Mesothelial cell of epicardium (in vitro differentiated cells): ENCODE data around the gene PHF23. TPM values are rescaled to one million over a fixed set of nuclear protein-coding genes. Genes with fewer than 3 reads are reported as not detected.
A peak's percentile ranks its signal among the peaks of the same experiment; 100 is the strongest.

Source experiments
- DNase-seq, 2 experiments: peaks; one replicate each; pipeline ENCODE4 v3.0.0; 2021; ENCODE audit warnings: low spot score in 2 of 2; ENCODE audit not compliant: unreplicated experiment in 2 of 2
- H3K27ac Mint-ChIP-seq: 2 replicates; pipeline ENCODE4 v1.8.0; 2021; ENCODE audit warnings: mixed read lengths
- H3K27me3 Mint-ChIP-seq: 2 replicates; pipeline ENCODE4 v1.8.0; 2021; ENCODE audit warnings: low read depth, mixed read lengths
- H3K36me3 Mint-ChIP-seq: 2 replicates; pipeline ENCODE4 v1.8.0; 2021; ENCODE audit warnings: mixed read lengths
- H3K4me1 Mint-ChIP-seq: 2 replicates; pipeline ENCODE4 v1.8.0; 2021; ENCODE audit warnings: mixed read lengths
- H3K4me3 Mint-ChIP-seq: 2 replicates; pipeline ENCODE4 v1.8.0; 2021; ENCODE audit warnings: mild to moderate bottlenecking, moderate library complexity, mixed read lengths
- H3K9me3 Mint-ChIP-seq: 2 replicates; pipeline ENCODE4 v1.8.0; 2021; ENCODE audit warnings: mixed read lengths
- CTCF ChIP-seq: fragments of 200-600 bp; sonication (generic); IDR thresholded peaks from one replicate; pipeline ENCODE4 v1.5.0; 2021; ENCODE audit warnings: antibody characterized with exemption; ENCODE audit not compliant: unreplicated experiment
- total RNA-seq: library from RNA; stranded (reverse); gene quantifications from 3 replicates; pipeline ENCODE4 v1.2.1, GENCODE V29; 2021

Gene PHF23
- total RNA-seq, 1 donor from 2014 or later, result 57.1 TPM

GRCh38 chr17:7242717-7243452, 3.6 kb upstream of the PHF23 start:
- Mint-ChIP-seq H3K9me3 (no peaks in the 10 kb centered on the region), H3K4me1 (peaks cover 31% of the 10 kb centered on the region)
- no peak for TF ChIP-seq CTCF

GRCh38 chr17:7241783-7242716, 2.8 kb upstream of the PHF23 start, which contains the start of gene GABARAP:
Gene GABARAP (minus strand): TSS chr17:7242449. CDS start chr17:7242330, 119 bp downstream.
- Mint-ChIP-seq H3K27me3 (no peaks in the 10 kb centered on the region), H3K9me3 (no peaks in the 10 kb centered on the region), H3K4me3 (peak within 1 kb of the TSS; percentile 95), H3K4me1 (peaks cover 36% of the 10 kb centered on the region), H3K36me3 (peaks cover 22% of the 10 kb centered on the region), H3K27ac (peak within 1 kb of the TSS; percentile 99)
- TF ChIP-seq CTCF, result no peak
- DNase-seq, result peak; percentile 89 to 95

More at GRCh38 chr17:7242717-7243452, 3.6 kb upstream of the PHF23 start:
- DNase-seq, result peak; percentile 93 to 95
- peaks cover 21% of the 10 kb centered on the region for H3K36me3 Mint-ChIP-seq
- peak overlapping the region; percentile 95 for H3K4me3 Mint-ChIP-seq
- H3K27ac Mint-ChIP-seq, result peak overlapping the region; percentile 99
- H3K27me3 Mint-ChIP-seq, result no peaks in the 10 kb centered on the region

DNA sequence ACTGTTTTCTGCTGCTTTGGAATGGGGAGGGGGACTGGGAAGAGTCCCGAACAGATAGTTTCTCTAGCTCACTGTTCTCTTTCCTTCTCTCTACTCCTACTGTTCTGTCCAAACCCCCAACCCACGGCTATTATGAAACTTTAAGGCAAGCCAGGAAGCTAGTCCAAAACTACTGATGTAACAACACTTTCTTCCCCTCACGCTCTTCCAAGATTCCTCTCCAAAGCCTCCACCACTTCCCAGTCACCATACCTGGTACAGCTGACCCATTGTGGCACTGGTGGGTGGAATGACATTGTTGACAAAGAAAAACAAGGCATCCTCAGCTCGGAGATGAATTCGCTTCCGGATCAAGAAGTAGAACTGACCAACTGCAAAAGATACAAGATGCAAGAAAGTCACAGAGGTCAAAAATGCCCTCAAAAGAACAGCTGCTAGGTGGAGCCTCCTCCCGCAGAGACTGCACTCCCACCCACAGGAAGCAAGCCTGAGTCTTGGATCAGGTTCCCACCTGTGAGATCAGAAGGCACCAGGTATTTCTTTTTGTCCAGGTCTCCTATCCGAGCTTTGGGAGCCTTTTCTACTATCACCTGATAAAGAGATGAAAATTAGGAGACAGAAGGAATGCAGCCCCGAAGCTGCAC, 2.0 kb upstream of the PHF23 start:
- no peak for DNase-seq
- Mint-ChIP-seq H3K36me3 (peaks cover 21% of the 10 kb centered on the region), H3K9me3 (no peaks in the 10 kb centered on the region), H3K4me3 (peak overlapping the region; percentile 95), H3K27ac (peak overlapping the region; percentile 99), H3K4me1 (peaks cover 41% of the 10 kb centered on the region), H3K27me3 (no peaks in the 10 kb centered on the region)
- TF ChIP-seq CTCF, result no peak

DNA sequence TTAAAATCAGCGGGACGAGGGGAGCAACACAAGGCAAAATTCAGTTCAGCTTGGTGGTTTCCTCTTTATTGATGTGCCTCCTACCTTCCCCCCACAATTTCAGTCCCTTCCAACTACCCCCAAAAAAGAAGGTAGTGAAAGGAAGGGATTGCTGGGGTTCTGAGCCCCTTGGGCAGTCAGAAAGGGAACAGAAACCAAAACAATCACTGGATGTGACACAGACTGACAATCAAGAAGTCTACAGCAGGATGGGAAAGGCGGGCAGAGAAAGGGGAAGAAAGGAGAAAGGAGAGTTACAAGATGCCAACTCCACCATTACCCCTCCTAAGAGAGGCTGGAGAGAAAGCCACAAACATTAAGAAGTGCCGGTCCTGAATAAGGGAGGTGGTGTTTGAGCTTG, 1.1 kb upstream of the PHF23 start:
- no peak for TF ChIP-seq CTCF
- DNase-seq, result no peak
- Mint-ChIP-seq H3K4me1 (peaks cover 41% of the 10 kb centered on the region), H3K4me3 (peak overlapping the region; percentile 95), H3K27me3 (no peaks in the 10 kb centered on the region), H3K9me3 (no peaks in the 10 kb centered on the region), H3K27ac (peak overlapping the region; percentile 99), H3K36me3 (peaks cover 18% of the 10 kb centered on the region)

DNA sequence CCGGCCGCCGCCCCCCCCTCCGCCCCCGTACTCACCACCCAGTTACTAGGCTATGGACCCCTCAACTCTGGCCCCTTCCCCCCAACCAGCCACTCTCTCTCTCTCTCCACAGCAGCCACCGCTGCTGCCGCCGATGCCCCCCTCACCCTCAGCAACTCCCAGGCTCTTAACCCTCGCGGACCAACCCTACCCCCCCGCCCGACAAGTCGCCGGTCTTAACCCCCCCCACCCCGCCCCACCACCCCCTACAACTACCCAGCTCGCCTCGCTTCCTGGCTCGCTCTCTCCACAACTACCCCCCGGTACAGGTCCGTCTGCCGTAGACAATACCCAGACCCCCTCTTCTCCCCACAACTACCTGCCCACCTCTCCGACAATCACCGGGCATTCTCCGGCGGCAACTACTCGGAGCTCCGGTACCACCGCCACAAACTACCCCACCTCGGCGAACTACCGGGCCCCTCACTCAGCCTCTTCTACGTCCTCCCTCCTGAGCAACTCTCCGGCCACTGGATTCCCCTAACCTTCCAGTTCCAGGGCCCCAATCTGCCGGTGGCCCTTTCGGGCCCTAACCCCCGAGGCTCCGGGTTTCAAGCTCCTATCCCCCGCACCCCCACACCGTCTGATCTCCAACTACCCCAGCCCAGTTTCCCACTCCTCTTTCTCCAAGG, 702 bp downstream of the PHF23 start:
- peak overlapping the region; percentile 99 for H3K27ac Mint-ChIP-seq
- H3K4me3 Mint-ChIP-seq, result peak overlapping the region; percentile 95
- peaks cover 51% of the 10 kb centered on the region for H3K4me1 Mint-ChIP-seq
- H3K36me3 Mint-ChIP-seq, result peaks cover 17% of the 10 kb centered on the region
- TF ChIP-seq CTCF, result no peak
- H3K27me3 Mint-ChIP-seq, result no peaks in the 10 kb centered on the region
- H3K9me3 Mint-ChIP-seq, result no peaks in the 10 kb centered on the region
- no peak for DNase-seq
